ENCODE results near the gene SLC33A1. TPM values are rescaled to one million over a fixed set of nuclear protein-coding genes. Genes with fewer than 3 reads are reported as not detected.
"Not testable (repeated sequence)": the region's sequence is repeated elsewhere in the genome, so short reads cannot be mapped to it uniquely, and the experiment has no call there.

Gene SLC33A1
- 10 to 100 TPM; 23.5 to 25.1 TPM for total RNA-seq

DNA sequence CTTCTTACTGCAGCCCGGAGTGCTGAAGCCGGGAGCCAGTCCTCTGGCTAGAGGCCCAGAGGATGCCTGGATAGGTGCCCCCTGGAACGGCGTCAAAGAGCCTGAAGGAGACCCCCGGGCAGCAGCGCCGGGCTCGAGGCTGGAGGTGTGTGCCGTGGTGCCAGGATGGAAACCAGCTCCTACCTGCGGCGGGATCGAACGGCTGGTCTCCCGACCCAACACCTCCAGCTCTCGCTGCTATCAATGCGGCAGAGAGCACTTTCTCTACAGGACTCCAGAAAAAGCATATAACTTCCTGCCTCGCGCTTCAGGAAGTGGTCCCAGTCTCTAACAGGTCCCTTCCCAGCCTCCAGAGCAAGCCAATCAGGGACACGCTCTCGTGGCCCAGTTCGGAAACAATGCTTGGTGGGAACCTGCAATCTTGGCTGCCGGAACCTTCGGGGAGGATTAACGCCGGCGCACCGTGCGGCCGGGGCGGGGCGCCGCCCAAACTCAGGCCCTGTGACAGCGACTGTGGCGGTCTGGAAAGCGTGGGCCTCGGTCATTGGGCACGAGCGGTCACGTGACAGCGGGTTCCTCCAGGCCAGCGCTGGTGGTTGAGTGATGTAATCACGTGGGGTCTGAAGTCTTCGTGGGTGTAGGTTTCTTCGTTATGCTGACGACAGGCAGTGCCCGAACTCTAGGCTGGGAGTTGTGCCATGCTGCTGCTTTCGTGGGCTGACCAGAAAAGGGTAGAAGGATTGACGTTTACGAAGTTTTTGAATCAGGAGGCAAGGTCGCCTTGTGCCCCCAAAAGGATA, at the start of gene SLC33A1:
TSS of gene SLC33A1 (minus strand) at position 287 of the 800 bp plus-strand sequence. CDS start 430 bp downstream, outside the sequence.
- Mint-ChIP-seq H3K36me3 (peaks cover 30 to 31% of the 10 kb centered on the region in 2 donors), H3K27ac (peak within 1 kb of the TSS; percentile 97 to 98), H3K9me3 (no peaks in the 10 kb centered on the region)
- DNase-seq (ENCODE audit: low spot score in 2 of 2) (peak; percentile 97 to 99), ATAC-seq (peak; percentile 93 to 94)

DNA sequence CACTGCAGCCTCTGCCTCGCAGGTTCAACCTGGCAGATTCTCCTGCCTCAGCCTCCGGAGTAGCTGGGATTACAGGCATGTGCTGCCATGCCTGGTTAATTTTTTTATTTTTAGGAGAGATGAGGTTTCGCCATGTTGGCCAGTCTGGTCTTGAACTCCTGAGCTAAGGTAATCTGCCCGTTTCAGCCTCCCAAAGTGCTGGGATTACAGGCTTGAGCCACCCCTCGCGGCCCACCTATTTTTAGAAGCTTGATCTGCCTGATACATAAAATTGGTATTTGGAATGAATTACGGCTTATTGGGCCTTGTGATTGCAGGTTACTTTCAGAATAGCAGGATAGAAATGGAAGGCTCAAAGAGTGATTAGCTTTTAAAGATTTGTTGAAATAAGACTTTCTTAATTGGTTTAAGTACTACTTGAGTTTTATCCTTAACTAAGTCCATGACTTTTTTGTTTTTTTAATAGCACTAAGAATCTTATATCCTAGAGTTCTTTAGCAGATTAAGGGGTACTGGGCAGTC, 41.2 kb upstream of the SLC33A1 start:
- ATAC-seq (no peak), DNase-seq (ENCODE audit: low spot score in 2 of 2) (no peak)
- Mint-ChIP-seq H3K9me3 (no peaks in the 10 kb centered on the region), H3K36me3 (peaks cover 8 to 20% of the 10 kb centered on the region in 2 donors), H3K27ac (no peak overlapping the region)

DNA sequence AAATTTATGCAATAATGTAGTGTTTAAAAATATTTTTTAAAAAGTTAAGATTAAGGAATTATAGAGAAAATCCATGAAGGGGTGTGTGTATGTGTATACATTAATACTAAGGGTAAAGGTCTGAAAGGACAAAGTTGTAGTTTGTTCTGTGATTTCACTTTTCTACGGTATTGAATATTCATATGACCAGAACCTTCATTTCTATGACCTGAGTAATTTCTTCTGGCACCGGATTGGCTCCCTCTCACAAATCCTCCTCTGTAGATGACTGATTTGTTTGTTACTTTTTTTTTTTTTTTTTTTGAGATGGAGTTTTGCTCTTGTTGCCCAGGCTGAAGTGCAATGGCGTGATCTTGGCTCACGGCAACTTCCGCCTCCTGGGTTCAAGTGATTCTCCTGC, 37.1 kb upstream of the SLC33A1 start:
- Mint-ChIP-seq H3K9me3 (no peaks in the 10 kb centered on the region), H3K27ac (no peak overlapping the region), H3K36me3 (peaks cover 0 to 12% of the 10 kb centered on the region in 2 donors)
- DNase-seq (ENCODE audit: low spot score in 2 of 2) (no peak), ATAC-seq (no peak)

DNA sequence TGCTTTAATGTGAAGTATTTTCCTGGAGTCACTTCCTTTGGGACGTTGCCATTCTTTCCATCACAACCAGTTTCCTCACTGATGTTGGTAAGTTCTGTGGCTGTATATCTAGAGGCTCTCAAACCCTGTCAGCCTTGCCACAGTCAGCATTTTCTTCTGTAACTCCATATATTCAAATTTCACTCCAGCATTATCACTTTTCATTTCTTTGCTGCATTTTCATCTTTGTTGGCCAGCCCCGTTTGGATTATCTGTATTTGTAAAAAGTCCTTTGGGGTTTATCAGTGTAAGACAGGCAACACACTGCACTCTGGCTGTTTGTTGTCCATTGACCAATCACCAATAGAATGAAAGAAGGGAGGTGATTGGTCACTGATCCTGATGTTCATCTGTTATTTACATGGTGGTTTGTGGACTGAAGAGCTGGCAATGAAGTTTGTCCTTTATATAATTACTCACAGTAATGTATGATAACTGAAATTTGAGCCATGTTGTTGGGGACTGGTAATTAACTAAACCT, 36.5 kb upstream of the SLC33A1 start:
- Mint-ChIP-seq H3K27ac (no peak overlapping the region), H3K9me3 (no peaks in the 10 kb centered on the region), H3K36me3 (peaks cover 0 to 12% of the 10 kb centered on the region in 2 donors)
- DNase-seq (ENCODE audit: low spot score in 2 of 2): no peak
- no peak for ATAC-seq

DNA sequence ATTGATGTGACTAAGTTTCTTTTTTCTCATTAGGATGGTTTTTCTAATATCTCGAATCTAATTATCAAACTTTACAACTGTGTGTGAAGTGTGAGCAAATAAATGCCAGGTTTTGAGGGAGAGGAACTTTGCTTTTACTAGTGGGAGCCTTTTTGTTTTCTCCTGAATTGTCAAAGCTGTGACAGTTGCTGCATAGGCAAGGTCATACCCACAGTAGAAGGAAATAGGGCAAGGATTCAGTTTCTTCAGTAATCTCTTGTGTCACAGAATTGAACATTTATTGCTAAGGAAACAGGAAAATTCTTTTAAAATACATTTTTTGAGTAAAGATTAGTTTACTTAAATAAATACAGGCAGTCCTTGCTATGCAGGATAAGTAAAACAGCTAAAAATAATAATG, 35.7 kb upstream of the SLC33A1 start:
- ATAC-seq: no peak
- Mint-ChIP-seq H3K36me3 (peaks cover 0 to 6% of the 10 kb centered on the region in 2 donors), H3K27ac (no peak overlapping the region), H3K9me3 (no peaks in the 10 kb centered on the region)
- no peak for DNase-seq (ENCODE audit: low spot score in 2 of 2)

DNA sequence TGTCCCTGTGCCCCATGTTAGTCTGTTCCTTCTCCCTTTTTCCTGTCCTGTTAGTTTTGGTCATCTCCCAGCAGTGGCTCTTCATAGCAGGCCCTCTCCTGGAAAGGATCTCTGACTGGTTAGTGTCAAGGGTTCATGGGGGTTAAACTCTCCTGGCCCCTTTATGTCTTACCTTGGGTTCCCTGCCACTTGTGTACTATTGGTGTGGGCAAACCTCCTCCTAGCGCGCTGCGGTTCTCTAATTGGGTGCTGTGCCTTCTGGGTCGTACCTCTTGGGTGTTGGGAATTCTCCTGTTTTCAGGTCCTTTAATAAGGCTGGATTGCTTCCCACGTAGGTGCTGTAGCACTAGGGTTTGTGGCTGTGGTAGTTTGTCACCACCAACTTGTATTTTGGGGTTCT, 35.0 kb upstream of the SLC33A1 start:
- no peak for DNase-seq (ENCODE audit: low spot score in 2 of 2)
- Mint-ChIP-seq H3K27ac (peak overlapping the region; percentile 19 to 68), H3K36me3 (peaks cover 0 to 6% of the 10 kb centered on the region in 2 donors), H3K9me3 (no peaks in the 10 kb centered on the region)
- no peak for ATAC-seq

DNA sequence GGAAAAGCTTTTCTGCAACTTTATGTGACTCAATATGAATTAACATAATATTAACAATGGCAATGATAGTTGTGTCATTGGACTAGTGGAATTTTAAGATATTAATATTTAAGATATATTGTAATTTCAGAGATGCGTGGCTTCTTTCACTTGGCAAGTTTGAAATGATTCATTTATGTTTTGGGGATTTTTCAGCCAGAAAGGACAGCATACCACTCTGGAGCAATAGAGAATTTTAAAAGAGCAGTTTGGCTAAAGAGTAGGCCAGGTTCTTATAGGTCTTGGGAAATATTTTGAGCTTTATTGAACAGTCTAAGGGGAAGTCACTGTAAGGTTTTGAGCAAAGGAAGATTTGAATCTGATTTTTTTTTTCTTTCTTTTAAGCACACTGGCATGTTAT, 32.7 kb upstream of the SLC33A1 start:
- Mint-ChIP-seq H3K9me3 (no peaks in the 10 kb centered on the region), H3K36me3 (no peaks in the 10 kb centered on the region), H3K27ac (no peak overlapping the region)
- peak in 1 of 2 donors; percentile 40 for ATAC-seq
- DNase-seq (ENCODE audit: low spot score in 2 of 2): no peak

DNA sequence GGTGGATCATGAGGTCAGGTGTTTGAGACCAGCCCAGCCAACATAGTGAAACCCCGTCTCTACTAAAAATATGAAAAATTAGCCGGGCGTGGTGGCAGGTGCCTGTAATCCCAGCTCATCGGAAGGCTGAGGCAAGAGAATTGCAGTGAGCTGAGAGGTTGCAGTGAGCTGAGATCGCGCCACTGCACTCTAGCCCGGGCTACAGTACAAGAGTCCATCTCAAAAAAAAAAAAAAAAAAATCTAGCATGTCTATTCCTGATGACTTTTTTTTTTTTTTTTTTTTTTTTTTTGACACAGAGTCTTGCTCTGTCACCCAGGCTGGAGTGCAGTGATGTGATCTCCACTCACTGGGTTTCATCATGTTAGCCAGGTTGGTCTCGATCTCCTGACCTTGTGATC, 32.1 kb upstream of the SLC33A1 start:
- ATAC-seq; H3K27ac Mint-ChIP-seq; H3K9me3 Mint-ChIP-seq; DNase-seq (ENCODE audit: low spot score in 2 of 2); H3K36me3 Mint-ChIP-seq: not testable (repeated sequence)

DNA sequence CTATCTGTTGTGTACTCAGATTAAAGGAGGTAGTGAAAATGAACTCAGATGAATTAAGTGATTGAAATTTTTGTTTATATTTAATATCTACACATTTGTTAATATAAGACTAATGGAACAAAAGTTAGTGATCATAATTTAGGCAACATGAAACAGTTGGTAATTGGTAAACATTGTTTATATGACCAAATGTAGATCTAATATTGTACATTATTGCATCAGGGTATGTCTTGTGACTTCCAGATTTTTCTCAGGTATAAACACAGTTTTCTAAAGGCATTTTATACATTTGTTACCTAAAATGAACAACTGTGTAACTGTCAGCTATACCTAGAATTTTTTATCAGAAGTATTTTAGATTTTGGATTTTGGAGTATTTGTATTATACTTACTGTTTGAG, 31.1 kb upstream of the SLC33A1 start:
- no peak for ATAC-seq
- DNase-seq (ENCODE audit: low spot score in 2 of 2): no peak
- Mint-ChIP-seq H3K36me3 (no peaks in the 10 kb centered on the region), H3K27ac (no peak overlapping the region), H3K9me3 (no peaks in the 10 kb centered on the region)

DNA sequence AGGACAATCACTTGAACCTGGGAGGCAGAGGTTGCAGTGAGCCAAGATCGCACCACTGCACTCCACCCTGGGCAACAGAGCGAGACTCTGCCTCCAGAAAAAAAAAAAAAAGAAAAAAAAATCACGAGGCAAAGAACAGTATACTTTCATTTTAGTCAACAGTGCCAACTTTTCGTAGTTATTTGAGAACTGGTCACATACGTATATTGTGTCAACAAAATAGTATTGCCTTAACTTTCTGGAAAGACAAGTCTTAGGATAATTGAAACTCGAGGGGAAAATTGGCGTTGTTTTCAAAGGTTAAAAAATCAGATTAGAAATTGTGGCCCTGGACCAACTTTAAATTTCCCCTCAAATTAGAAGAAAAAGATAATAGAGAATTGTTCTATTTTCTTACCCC, 30.1 kb upstream of the SLC33A1 start:
- no peak for DNase-seq (ENCODE audit: low spot score in 2 of 2)
- no peak for ATAC-seq
- no peaks in the 10 kb centered on the region for H3K36me3 Mint-ChIP-seq
- no peaks in the 10 kb centered on the region for H3K9me3 Mint-ChIP-seq
- H3K27ac Mint-ChIP-seq: no peak overlapping the region

DNA sequence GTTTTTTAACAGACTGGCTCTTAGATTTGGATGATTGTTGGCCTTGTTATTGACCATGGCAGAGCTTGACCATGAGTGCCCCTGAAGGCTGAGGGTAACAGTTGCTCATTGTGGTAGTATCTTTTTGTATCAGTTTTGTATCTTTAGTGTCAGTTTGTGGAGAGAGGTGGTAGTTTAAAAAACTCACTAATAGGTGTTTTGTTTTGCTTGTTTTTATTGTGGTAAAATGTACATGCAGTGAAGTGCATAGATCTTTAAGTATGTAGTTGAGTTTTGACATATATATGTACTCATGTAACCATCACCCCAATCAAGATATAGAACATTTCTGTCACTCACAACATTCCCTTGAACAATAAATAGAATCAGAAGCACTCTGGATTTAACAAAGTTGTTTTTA, 26.1 kb upstream of the SLC33A1 start:
- Mint-ChIP-seq H3K9me3 (no peaks in the 10 kb centered on the region), H3K36me3 (peaks cover 0 to 5% of the 10 kb centered on the region in 2 donors), H3K27ac (no peak overlapping the region)
- ATAC-seq (no peak), DNase-seq (ENCODE audit: low spot score in 2 of 2) (no peak)

DNA sequence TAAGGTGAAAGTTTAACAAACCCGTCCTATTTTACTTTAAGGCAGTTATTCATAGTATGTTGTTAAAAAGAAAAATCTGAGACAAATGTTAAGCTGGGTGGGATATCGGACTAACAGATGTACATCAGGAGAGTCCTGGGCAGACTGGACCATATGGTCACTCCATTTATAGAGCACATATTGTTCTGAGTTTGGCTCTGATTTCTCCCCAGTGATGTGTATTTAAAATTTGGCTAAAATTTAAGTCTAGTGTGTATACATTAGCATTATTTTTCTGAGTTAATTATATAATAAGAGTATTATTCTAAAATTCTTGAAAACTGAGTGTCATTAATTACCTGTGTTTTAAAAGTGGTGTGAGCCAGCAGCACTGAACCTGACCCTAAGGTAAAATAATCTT, 22.3 kb upstream of the SLC33A1 start:
- H3K9me3 Mint-ChIP-seq: no peaks in the 10 kb centered on the region

DNA sequence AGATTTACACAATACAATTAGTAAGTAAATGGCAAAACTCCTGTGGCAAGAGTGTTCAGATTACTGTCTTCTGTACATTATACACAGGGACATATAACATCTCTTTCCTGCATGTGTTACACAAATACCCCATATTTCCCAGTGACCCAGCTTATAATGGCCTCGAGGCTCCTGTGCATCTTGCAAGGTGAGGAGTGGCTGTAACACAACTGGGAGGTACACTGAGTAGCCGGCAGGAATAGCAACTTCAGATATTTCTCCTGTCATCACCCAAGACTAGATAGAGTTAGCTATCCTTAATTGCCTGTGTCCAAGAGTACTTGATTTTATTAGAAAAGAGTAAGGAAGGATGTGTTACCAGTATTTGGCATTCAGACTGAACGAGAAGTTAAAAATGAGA, 21.8 kb upstream of the SLC33A1 start:
- H3K36me3 Mint-ChIP-seq: peaks cover 8 to 12% of the 10 kb centered on the region in 2 donors
- no peaks in the 10 kb centered on the region for H3K9me3 Mint-ChIP-seq
- no peak for ATAC-seq
- no peak for DNase-seq (ENCODE audit: low spot score in 2 of 2)
- H3K27ac Mint-ChIP-seq: no peak overlapping the region

More for the DNA sequence above, 22.3 kb upstream of the SLC33A1 start:
- ATAC-seq (no peak), DNase-seq (ENCODE audit: low spot score in 2 of 2) (no peak)
- peaks cover 7 to 11% of the 10 kb centered on the region in 2 donors for H3K36me3 Mint-ChIP-seq
- H3K27ac Mint-ChIP-seq: no peak overlapping the region

DNA sequence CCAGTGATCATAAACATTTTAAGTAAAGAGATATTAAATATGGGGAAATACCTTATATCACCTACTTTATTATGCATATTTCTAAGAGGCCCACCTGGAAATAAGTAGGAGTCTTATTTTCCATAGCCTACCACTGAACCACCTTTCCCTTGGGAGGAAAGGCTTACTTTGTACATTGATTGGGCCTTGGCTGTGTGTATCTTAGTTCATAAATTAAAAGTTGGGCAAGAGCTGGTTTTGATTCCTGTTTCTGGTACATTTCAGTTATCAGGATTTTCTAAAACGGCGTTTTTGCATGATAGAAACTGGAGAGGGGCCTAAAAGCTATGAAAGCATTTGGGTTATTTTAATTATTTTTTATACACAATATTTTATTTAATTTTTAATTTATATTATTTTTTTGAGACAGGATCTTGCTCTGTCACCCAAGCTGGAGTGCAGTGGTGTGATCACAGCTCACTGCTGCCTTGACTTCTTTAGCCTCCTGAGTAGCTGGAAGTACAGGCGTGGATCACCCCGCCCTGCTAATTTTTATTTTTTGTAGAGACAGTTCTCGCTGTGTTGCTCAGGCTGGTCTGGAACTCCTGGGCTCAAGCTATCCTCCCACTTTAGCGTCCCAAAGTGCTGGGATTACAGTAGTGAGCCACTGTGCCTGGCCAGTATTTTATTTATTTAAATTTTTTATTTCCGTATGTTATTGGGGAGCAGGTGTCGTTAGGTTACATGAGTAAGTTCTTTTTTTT, 18.8 kb upstream of the SLC33A1 start:
- Mint-ChIP-seq H3K36me3 (peaks cover 7 to 8% of the 10 kb centered on the region in 2 donors), H3K9me3 (no peaks in the 10 kb centered on the region), H3K27ac (no peak overlapping the region)
- no peak for ATAC-seq
- DNase-seq (ENCODE audit: low spot score in 2 of 2): no peak

DNA sequence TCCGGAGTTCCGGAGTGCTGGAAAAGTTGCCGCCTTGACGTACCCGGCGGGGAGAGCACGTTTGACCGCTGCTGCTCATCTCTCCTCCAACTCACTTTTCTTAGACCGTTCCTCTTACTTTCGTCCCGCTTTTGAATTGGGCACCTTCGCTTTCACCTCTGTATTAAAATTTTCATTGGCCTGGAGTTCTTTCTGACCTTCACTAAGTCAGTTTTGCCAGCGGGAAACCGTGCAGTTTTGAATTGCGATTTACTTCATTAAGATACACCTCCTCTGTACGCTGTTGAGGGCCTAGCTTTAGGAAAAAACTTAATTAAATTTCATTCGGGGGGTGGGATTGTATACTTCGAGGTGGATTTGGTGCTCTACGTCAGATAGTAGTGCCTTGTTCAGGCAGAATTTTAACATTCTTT, 17.5 kb upstream of the SLC33A1 start:
- Mint-ChIP-seq H3K9me3 (no peaks in the 10 kb centered on the region), H3K27ac (peak overlapping the region; percentile 96 to 97), H3K36me3 (peaks cover 7 to 8% of the 10 kb centered on the region in 2 donors)
- DNase-seq (ENCODE audit: low spot score in 2 of 2) (no peak), ATAC-seq (no peak)

DNA sequence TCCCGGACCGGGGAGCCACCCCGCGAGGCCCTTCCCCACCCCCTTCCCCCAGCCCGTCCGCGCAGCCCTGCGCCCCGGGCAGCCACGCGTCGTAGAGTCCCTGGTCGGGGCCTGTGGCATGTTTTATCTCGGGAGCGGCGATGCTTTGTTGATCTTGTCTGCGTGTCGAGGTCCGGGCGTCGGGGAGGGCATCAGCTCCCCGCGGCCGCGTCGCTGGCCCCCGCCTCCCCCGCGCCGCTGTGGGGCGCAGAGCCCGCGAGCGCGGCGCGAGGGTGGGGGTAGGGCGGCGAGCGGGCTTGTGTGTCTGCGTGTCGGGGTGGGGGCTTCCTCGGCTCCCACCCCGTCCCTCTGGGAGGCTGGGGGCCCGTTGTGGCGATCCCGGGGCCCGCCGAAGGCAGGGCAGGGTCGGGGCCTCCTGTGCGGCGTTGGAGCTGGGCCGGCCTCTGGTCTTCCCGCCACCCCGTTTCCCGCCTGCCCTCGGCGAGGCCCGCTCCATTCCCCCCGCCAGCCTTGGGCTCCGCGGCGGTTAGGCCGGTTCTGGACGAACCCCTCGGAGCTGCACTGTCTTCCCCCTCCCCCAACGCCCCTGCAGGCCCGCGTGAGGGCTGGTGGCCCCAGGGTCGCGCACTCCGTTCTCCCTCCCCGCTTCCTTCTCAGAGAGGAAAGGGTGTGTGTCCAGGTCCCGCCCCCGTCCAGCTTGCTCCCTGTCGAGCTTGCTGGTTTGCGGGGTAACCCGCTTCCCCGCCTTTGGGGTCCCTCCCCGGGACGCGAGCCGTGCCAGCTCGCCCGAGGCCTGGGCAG, 16.9 kb upstream of the SLC33A1 start:
- peak; percentile 14 to 28 for ATAC-seq
- no peaks in the 10 kb centered on the region for H3K9me3 Mint-ChIP-seq
- H3K27ac Mint-ChIP-seq: peak overlapping the region; percentile 96 to 97

More for the DNA sequence above, 16.9 kb upstream of the SLC33A1 start:
- DNase-seq (ENCODE audit: low spot score in 2 of 2): peak; percentile 44 to 75
- peaks cover 7 to 8% of the 10 kb centered on the region in 2 donors for H3K36me3 Mint-ChIP-seq

Measured in activated naive CD4-positive, alpha-beta T cell treated with anti-CD3 and anti-CD28 coated beads, Interleukin-2, amount 50 U/mL, for 72 hours (primary cell).